ENCODE measurements around the gene ADPRS.

Gene ADPRS

GRCh38 chr1:36137776-36138175, 49.1 kb downstream of the ADPRS start:
- Histone ChIP-seq H3K36me3 (ENCODE audit: insufficient read depth, low read length) (peaks cover 47% of the 10 kb centered on the region), H3K79me2 (ENCODE audit: insufficient read depth, low read length) (peaks cover 6% of the 10 kb centered on the region; the same call in 1 of the 2 replicates), H3K4me3 (ENCODE audit: low read depth, low read length, poor library complexity, severe bottlenecking) (no peak overlapping the region), H3K9me2 (ENCODE audit: low read depth, low read length) (no peaks in the 10 kb centered on the region), H3K4me2 (ENCODE audit: low read length) (no peak overlapping the region), H3K27me3 (ENCODE audit: insufficient read depth, low read length) (no peaks in the 10 kb centered on the region), H4K20me1 (ENCODE audit: insufficient read depth, low read length) (no peaks in the 10 kb centered on the region), H3K9ac (ENCODE audit: low read length) (no peak overlapping the region), H3K4me1 (ENCODE audit: insufficient read depth, low read length, severe bottlenecking) (no peaks in the 10 kb centered on the region), H3K27ac (ENCODE audit: low read depth, low read length, poor library complexity, severe bottlenecking) (no peak overlapping the region), H2AFZ (ENCODE audit: low read length) (no peak overlapping the region), H3K9me3 (ENCODE audit: low read length) (no peaks in the 10 kb centered on the region), H3F3A (ENCODE audit: insufficient read depth, low read length) (no peaks in the 10 kb centered on the region)
- TF ChIP-seq EZH2 (IDR thresholded peaks at IDR 0.05; ENCODE audit: borderline replicate concordance, low read length) = no peak
- no peak for TF ChIP-seq CTCF (IDR thresholded peaks at IDR 0.05; ENCODE audit: low read length)

- peaks cover 10% of the 10 kb centered on the region for H3K79me2 ChIP-seq (ENCODE audit: insufficient read depth, low read length)
- H3K9ac ChIP-seq (ENCODE audit: low read length) = no peak overlapping the region
- no peaks in the 10 kb centered on the region for H3K9me2 ChIP-seq (ENCODE audit: low read depth, low read length)
- TF ChIP-seq EZH2 (IDR thresholded peaks at IDR 0.05; ENCODE audit: borderline replicate concordance, low read length) = no peak
- TF ChIP-seq CTCF (IDR thresholded peaks at IDR 0.05; ENCODE audit: low read length) = no peak
- H4K20me1 ChIP-seq (ENCODE audit: insufficient read depth, low read length) = no peaks in the 10 kb centered on the region
- peaks cover 3% of the 10 kb centered on the region; the same call in 1 of the 2 replicates for H3K9me3 ChIP-seq (ENCODE audit: low read length)
- no peaks in the 10 kb centered on the region for H3K4me1 ChIP-seq (ENCODE audit: insufficient read depth, low read length, severe bottlenecking)
- no peak overlapping the region for H3K27ac ChIP-seq (ENCODE audit: low read depth, low read length, poor library complexity, severe bottlenecking)
- H2AFZ ChIP-seq (ENCODE audit: low read length) = no peak overlapping the region
- H3F3A ChIP-seq (ENCODE audit: insufficient read depth, low read length) = no peaks in the 10 kb centered on the region
- H3K4me2 ChIP-seq (ENCODE audit: low read length) = no peak overlapping the region
- no peaks in the 10 kb centered on the region for H3K27me3 ChIP-seq (ENCODE audit: insufficient read depth, low read length)
- H3K36me3 ChIP-seq (ENCODE audit: insufficient read depth, low read length) = peaks cover 60% of the 10 kb centered on the region
- H3K4me3 ChIP-seq (ENCODE audit: low read depth, low read length, poor library complexity, severe bottlenecking) = no peak overlapping the region
These were observed 50.8 kb downstream of the ADPRS start for GRCh38 chr1:36139521-36139920.

- Histone ChIP-seq H2AFZ (ENCODE audit: low read length) (no peak overlapping the region), H3K9me3 (ENCODE audit: low read length) (peaks cover 3% of the 10 kb centered on the region; the same call in 1 of the 2 replicates), H3K27ac (ENCODE audit: low read depth, low read length, poor library complexity, severe bottlenecking) (no peak overlapping the region), H3K4me1 (ENCODE audit: insufficient read depth, low read length, severe bottlenecking) (no peaks in the 10 kb centered on the region), H3K9me2 (ENCODE audit: low read depth, low read length) (no peaks in the 10 kb centered on the region), H3K9ac (ENCODE audit: low read length) (no peak overlapping the region), H3K4me2 (ENCODE audit: low read length) (no peak overlapping the region), H4K20me1 (ENCODE audit: insufficient read depth, low read length) (no peaks in the 10 kb centered on the region), H3K27me3 (ENCODE audit: insufficient read depth, low read length) (no peaks in the 10 kb centered on the region), H3K36me3 (ENCODE audit: insufficient read depth, low read length) (peaks cover 57% of the 10 kb centered on the region), H3K4me3 (ENCODE audit: low read depth, low read length, poor library complexity, severe bottlenecking) (no peak overlapping the region), H3K79me2 (ENCODE audit: insufficient read depth, low read length) (peaks cover 11% of the 10 kb centered on the region), H3F3A (ENCODE audit: insufficient read depth, low read length) (no peaks in the 10 kb centered on the region)
- TF ChIP-seq CTCF (IDR thresholded peaks at IDR 0.05; ENCODE audit: low read length) (no peak), EZH2 (IDR thresholded peaks at IDR 0.05; ENCODE audit: borderline replicate concordance, low read length) (no peak)
These were observed 53.4 kb downstream of the ADPRS start for GRCh38 chr1:36142121-36142520.

Measured in OCI-LY1 (cell line).